GM12874 (cell line): Measurements from ENCODE around the gene TGM2.

ENCODE experiments used
- TF ChIP-seq, protein P1 (sequence below): IDR thresholded peaks from 2 replicates; pipeline ENCODE4 v1.5.1; 2011; ENCODE audit warnings: low read depth, mild to moderate bottlenecking, control low read depth, low read length, moderate library complexity; ENCODE audit not compliant: insufficient read depth

TGM2 gene

GRCh38 chr20:38181971-38182370, 16.9 kb upstream of the TGM2 start:
- TF ChIP-seq, protein P1, sequence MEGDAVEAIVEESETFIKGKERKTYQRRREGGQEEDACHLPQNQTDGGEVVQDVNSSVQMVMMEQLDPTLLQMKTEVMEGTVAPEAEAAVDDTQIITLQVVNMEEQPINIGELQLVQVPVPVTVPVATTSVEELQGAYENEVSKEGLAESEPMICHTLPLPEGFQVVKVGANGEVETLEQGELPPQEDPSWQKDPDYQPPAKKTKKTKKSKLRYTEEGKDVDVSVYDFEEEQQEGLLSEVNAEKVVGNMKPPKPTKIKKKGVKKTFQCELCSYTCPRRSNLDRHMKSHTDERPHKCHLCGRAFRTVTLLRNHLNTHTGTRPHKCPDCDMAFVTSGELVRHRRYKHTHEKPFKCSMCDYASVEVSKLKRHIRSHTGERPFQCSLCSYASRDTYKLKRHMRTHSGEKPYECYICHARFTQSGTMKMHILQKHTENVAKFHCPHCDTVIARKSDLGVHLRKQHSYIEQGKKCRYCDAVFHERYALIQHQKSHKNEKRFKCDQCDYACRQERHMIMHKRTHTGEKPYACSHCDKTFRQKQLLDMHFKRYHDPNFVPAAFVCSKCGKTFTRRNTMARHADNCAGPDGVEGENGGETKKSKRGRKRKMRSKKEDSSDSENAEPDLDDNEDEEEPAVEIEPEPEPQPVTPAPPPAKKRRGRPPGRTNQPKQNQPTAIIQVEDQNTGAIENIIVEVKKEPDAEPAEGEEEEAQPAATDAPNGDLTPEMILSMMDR: no peak

DNA sequence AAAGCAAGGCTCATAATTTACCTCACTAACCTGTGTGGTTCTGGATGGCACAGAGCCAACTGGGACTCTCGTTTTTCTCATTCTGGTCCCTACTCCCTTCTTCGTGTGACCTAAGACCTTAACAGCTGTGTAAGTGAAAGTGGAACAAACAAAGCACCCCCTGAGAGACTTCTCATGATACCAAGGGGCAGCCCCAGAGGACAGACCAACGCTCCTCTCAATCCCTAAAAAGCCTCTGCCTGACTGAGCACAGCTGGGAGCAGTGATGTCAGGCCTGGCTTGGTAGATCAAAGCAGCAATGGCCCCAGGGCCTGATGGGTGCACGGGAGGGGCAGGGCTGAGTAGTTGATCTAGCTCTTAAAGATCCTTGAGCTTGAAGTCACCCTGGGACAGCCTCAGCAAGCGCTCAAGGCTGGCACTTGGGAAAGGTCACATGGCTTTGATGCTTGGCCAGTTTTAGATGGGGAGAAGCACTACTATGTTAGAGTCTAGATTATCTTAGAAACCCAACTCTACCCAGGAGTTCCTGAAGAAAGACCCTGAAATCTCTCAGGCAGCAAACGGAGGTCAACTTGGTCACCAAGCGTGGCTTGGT, 16.2 kb upstream of the TGM2 start:
- TF ChIP-seq, protein P1: no peak

GRCh38 chr20:38180781-38181180, 15.7 kb upstream of the TGM2 start:
- TF ChIP-seq, protein P1: no peak

GRCh38 chr20:38179846-38180245, 14.8 kb upstream of the TGM2 start:
- TF ChIP-seq, protein P1: no peak

DNA sequence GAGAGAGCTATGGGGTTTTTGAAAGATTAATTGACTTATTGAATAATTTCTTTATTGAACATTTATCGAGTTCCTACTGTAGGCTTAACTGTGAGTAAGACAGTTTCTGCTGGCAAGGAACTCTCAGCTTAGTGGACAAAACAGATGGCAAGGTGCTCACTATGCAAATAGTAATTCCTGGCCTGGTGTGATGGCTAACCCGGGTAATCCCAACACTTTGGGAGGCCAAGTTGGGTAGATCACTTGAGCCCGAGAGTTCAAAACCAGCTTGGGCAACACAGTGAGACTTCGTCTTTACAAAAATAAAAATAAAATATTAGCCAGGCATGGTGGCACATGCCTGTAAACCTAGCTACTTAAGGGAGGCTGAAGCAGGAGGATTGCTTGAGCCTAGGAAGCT, 13.5 kb upstream of the TGM2 start:
- TF ChIP-seq, protein P1: no peak

DNA sequence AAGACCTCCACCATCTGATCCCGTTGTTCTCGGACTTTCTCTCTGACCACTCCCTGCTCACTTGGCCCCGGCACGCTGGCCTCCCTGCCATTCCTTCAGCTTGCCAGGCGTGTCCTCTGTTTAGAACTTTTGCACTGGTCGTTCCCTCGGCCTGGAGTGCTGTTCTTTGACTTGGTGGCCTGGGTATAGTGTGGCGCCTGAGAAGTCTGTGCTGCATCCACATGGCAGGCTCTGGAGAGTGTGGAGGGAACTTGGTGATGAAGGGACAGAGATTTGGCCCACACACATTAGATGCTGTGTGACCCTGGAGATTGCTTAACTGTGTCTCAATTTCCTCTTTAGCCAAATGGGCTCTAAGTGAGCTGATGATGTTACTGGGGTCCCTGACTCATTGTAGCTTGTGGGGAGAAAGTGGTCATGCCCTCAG, 13.0 kb upstream of the TGM2 start:
- TF ChIP-seq, protein P1: no peak

DNA sequence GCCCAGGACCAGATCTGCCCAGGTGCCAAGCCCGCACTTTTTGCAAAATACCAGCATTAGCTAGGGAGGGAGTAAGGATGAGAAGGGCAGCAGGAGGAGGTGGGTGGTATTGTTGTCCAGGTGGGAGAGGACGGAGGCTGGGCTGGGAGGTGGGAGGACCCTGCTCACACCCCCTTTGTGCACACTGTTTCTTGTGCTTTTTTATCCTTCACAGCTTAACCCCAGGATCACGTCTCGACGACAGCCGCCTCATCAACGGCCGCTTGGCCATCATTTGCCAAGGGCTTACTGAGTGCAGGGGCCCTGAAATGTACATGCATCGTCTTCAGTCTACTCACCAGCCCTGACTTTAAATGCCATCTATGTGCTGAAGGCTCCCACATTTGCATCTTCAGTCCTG, 12.1 kb upstream of the TGM2 start:
- TF ChIP-seq, protein P1: no peak
